ENCODE measurements around the gene DIS3L2.

Gene DIS3L2

GRCh38 chr2:232213176-232213575 is 251.7 kb downstream of the DIS3L2 start:
- no peak for TF ChIP-seq CTCF (IDR thresholded peaks at IDR 0.05; ENCODE audit: borderline replicate concordance, insufficient read depth, low read depth, low read length)
- H3K4me3 ChIP-seq (ENCODE audit: low read depth, low read length): no peak overlapping the region

- H3K4me3 ChIP-seq (ENCODE audit: low read depth, low read length): no peak overlapping the region
- TF ChIP-seq CTCF (IDR thresholded peaks at IDR 0.05; ENCODE audit: borderline replicate concordance, insufficient read depth, low read depth, low read length): no peak
These were observed 252.5 kb downstream of the DIS3L2 start for GRCh38 chr2:232214053-232214452.

- no peak overlapping the region for H3K4me3 ChIP-seq (ENCODE audit: low read depth, low read length)
- no peak for TF ChIP-seq CTCF (IDR thresholded peaks at IDR 0.05; ENCODE audit: borderline replicate concordance, insufficient read depth, low read depth, low read length)
These were observed 254.5 kb downstream of the DIS3L2 start for GRCh38 chr2:232216028-232216427.

- H3K4me3 ChIP-seq (ENCODE audit: low read depth, low read length): no peak overlapping the region
- TF ChIP-seq CTCF (IDR thresholded peaks at IDR 0.05; ENCODE audit: borderline replicate concordance, insufficient read depth, low read depth, low read length): no peak
These were observed 257.4 kb downstream of the DIS3L2 start for GRCh38 chr2:232218778-232219495.

GRCh38 chr2:232219496-232219870 is 258.0 kb downstream of the DIS3L2 start:
- TF ChIP-seq CTCF (IDR thresholded peaks at IDR 0.05; ENCODE audit: borderline replicate concordance, insufficient read depth, low read depth, low read length): no peak
- H3K4me3 ChIP-seq (ENCODE audit: low read depth, low read length): no peak overlapping the region

GRCh38 chr2:232219932-232220331 is 258.4 kb downstream of the DIS3L2 start:
- no peak overlapping the region for H3K4me3 ChIP-seq (ENCODE audit: low read depth, low read length)
- TF ChIP-seq CTCF (IDR thresholded peaks at IDR 0.05; ENCODE audit: borderline replicate concordance, insufficient read depth, low read depth, low read length): no peak

GRCh38 chr2:232225429-232225828 is 263.9 kb downstream of the DIS3L2 start:
- TF ChIP-seq CTCF (IDR thresholded peaks at IDR 0.05; ENCODE audit: borderline replicate concordance, insufficient read depth, low read depth, low read length): no peak
- H3K4me3 ChIP-seq (ENCODE audit: low read depth, low read length): no peak overlapping the region

All from GM12875 (cell line).